Activated B cell treated with CpG ODN at 0.5 μM for 24 hours (primary cell): Measurements from ENCODE around the gene SCIN. TPM values are rescaled to one million over a fixed set of nuclear protein-coding genes. Genes with fewer than 3 reads are reported as not detected.
"Not testable (repeated sequence)": the region's sequence is repeated elsewhere in the genome, so short reads cannot be mapped to it uniquely, and the experiment has no call there.

Experiments used
- ATAC-seq: fragments of 200-7000 bp; cut with Tn5 transposase; one replicate; pipeline ENCODE4 v1.10.0; 2021; ENCODE audit warnings: low read depth, mild to moderate bottlenecking, moderate library complexity
- CTCF ChIA-PET: fragments of 350-600 bp; sonication (Branson Sonifier 250); formaldehyde crosslinking; loops from one replicate; lab custom pipeline; 2021; ENCODE audit warnings: antibody characterized with exemption; lab: Charles Lee
- POLR2A ChIA-PET: fragments of 350-600 bp; sonication (Branson Sonifier 250); formaldehyde crosslinking; loops from one replicate; lab custom pipeline; 2021; ENCODE audit warnings: antibody characterized with exemption; lab: Charles Lee
- DNase-seq: peaks from one replicate; pipeline ENCODE4 v3.0.0; 2022
- H3K27ac Mint-ChIP-seq: one replicate; pipeline ENCODE4 v1.8.0; 2020; ENCODE audit warnings: mixed read lengths
- H3K27me3 Mint-ChIP-seq: one replicate; pipeline ENCODE4 v1.8.0; 2021; ENCODE audit warnings: mixed read lengths
- H3K36me3 Mint-ChIP-seq: one replicate; pipeline ENCODE4 v1.8.0; 2021; ENCODE audit warnings: low read depth, mixed read lengths
- H3K4me1 Mint-ChIP-seq: one replicate; pipeline ENCODE4 v1.8.0; 2021; ENCODE audit warnings: mixed read lengths
- H3K4me3 Mint-ChIP-seq: one replicate; pipeline ENCODE4 v1.8.0; 2020; ENCODE audit warnings: mild to moderate bottlenecking, mixed read lengths
- H3K9me3 Mint-ChIP-seq: one replicate; pipeline ENCODE4 v1.8.0; 2020; ENCODE audit warnings: mixed read lengths
- CTCF ChIP-seq: fragments of 200-600 bp; IDR thresholded peaks from one replicate; pipeline ENCODE4 v1.8.0; 2022; ENCODE audit warnings: antibody characterized with exemption, mild to moderate bottlenecking
- intact Hi-C: fragments of 100-400 bp; cut with micrococcal nuclease; formaldehyde crosslinking; loops from one replicate; pipeline ENCODE4 v1.15.1; 2024
- total RNA-seq: library from RNA; stranded (reverse); gene quantifications from 2 replicates; pipeline ENCODE4 v1.2.3, GENCODE V29; 2022

SCIN gene
- total RNA-seq, 1 donor from 2014 or later, result not detected

GRCh38 chr7:12689451-12689850, 118.9 kb downstream of the SCIN start:
- no peak overlapping the region for H3K27ac Mint-ChIP-seq
- peaks cover 45% of the 10 kb centered on the region for H3K4me1 Mint-ChIP-seq
- ChIA-PET CTCF (interaction anchor here (1.2 kb wide), 1 partner anchor 429 kb away, joined by 3 read pairs; no protein-coding TSS in a partner anchor), POLR2A (no interaction called here)
- H3K27me3 Mint-ChIP-seq, result no peaks in the 10 kb centered on the region
- no peaks in the 10 kb centered on the region for H3K9me3 Mint-ChIP-seq
- H3K36me3 Mint-ChIP-seq, result peaks cover 10% of the 10 kb centered on the region
- no peak overlapping the region for H3K4me3 Mint-ChIP-seq
- ATAC-seq, result no peak
- DNase-seq, result no peak
- no peak for TF ChIP-seq CTCF
- intact Hi-C loops, result loop anchor here (5.0 kb wide), 1 partner anchor 1768 kb away; no protein-coding TSS in a partner anchor

- H3K4me1 Mint-ChIP-seq, result peaks cover 37% of the 10 kb centered on the region
- no peak overlapping the region for H3K27ac Mint-ChIP-seq
- peaks cover 10% of the 10 kb centered on the region for H3K36me3 Mint-ChIP-seq
- no peaks in the 10 kb centered on the region for H3K9me3 Mint-ChIP-seq
- CTCF ChIA-PET, result interaction anchor here (1.2 kb wide), 1 partner anchor 428 kb away, joined by 3 read pairs; no protein-coding TSS in a partner anchor
- intact Hi-C loops, result no loop called here
- POLR2A ChIA-PET, result interaction anchor here (0.6 kb wide), 1 partner anchor 25 kb away, joined by 3 read pairs; no protein-coding TSS in a partner anchor
- H3K27me3 Mint-ChIP-seq, result no peaks in the 10 kb centered on the region
- no peak overlapping the region for H3K4me3 Mint-ChIP-seq
- DNase-seq (no peak), ATAC-seq (no peak)
- TF ChIP-seq CTCF, result no peak
These were observed 119.7 kb downstream of the SCIN start for GRCh38 chr7:12690041-12690878.

- DNase-seq, H3K27ac Mint-ChIP-seq, CTCF ChIA-PET, H3K9me3 Mint-ChIP-seq, intact Hi-C loops, ATAC-seq, H3K4me3 Mint-ChIP-seq, POLR2A ChIA-PET, H3K27me3 Mint-ChIP-seq, H3K36me3 Mint-ChIP-seq: not testable (repeated sequence)
- H3K4me1 Mint-ChIP-seq, result peaks cover 26% of the 10 kb centered on the region
These were observed 120.9 kb downstream of the SCIN start for GRCh38 chr7:12691388-12691787.

GRCh38 chr7:12692035-12692434, 121.5 kb downstream of the SCIN start:
- no peaks in the 10 kb centered on the region for H3K27me3 Mint-ChIP-seq
- no peak for DNase-seq
- no peak overlapping the region for H3K27ac Mint-ChIP-seq
- H3K4me1 Mint-ChIP-seq, result peaks cover 29% of the 10 kb centered on the region
- ATAC-seq, result no peak
- peaks cover 8% of the 10 kb centered on the region for H3K36me3 Mint-ChIP-seq
- ChIA-PET POLR2A (no interaction called here), CTCF (no interaction called here)
- H3K9me3 Mint-ChIP-seq, result no peaks in the 10 kb centered on the region
- intact Hi-C loops, result no loop called here
- TF ChIP-seq CTCF, result no peak
- H3K4me3 Mint-ChIP-seq, result no peak overlapping the region

- CTCF ChIA-PET, result no interaction called here
- Mint-ChIP-seq H3K27me3 (no peaks in the 10 kb centered on the region), H3K27ac (no peak overlapping the region), H3K4me1 (peaks cover 26% of the 10 kb centered on the region), H3K4me3 (no peak overlapping the region), H3K36me3 (peaks cover 4% of the 10 kb centered on the region), H3K9me3 (no peaks in the 10 kb centered on the region)
- POLR2A ChIA-PET, result no interaction called here
- DNase-seq (no peak), ATAC-seq (no peak)
- intact Hi-C loops, result no loop called here
- no peak for TF ChIP-seq CTCF
These were observed 122.1 kb downstream of the SCIN start for GRCh38 chr7:12692479-12693259.
